IPS DF 6.9 (cell line): ENCODE measurements around the gene RRAGD.

Experiments used
- DNase-seq: peaks from one replicate; pipeline ENCODE4 v3.0.0-alpha.2; 2013; ENCODE audit warnings: low read depth, low spot score
- H3K27ac ChIP-seq: one replicate; pipeline ENCODE4 v1.5.1; 2013; ENCODE audit warnings: low read length, control low read depth
- H3K27me3 ChIP-seq: 2 replicates; pipeline ENCODE4 v1.6.1; 2013; ENCODE audit warnings: mild to moderate bottlenecking, low read length; ENCODE audit not compliant: control insufficient read depth, insufficient read depth
- H3K36me3 ChIP-seq: 2 replicates; pipeline ENCODE4 v1.6.1; 2013; ENCODE audit warnings: low read length; ENCODE audit not compliant: control insufficient read depth, insufficient read depth
- H3K4me1 ChIP-seq: 2 replicates; pipeline ENCODE4 v1.6.1; 2013; ENCODE audit warnings: low read length; ENCODE audit not compliant: control insufficient read depth, insufficient read depth
- H3K4me3 ChIP-seq: 2 replicates; pipeline ENCODE4 v1.5.1; 2013; ENCODE audit warnings: mild to moderate bottlenecking, low read length
- H3K9me3 ChIP-seq: 2 replicates; pipeline ENCODE4 v1.6.1; 2013; ENCODE audit warnings: low read length, inconsistent platforms; ENCODE audit not compliant: control insufficient read depth, insufficient read depth
- WGBS: extraction: QIAGEN DNeasy Blood & Tissue Kit; methylation state at CpG from one replicate; pipeline ENCODE4 v1.1.7; 2013; ENCODE audit warnings: mixed read lengths, missing lambda C conversion rate; ENCODE audit not compliant: insufficient read length, insufficient coverage; 5-methylcytosine and 5-hydroxymethylcytosine counted together

Gene RRAGD

GRCh38 chr6:89411145-89412070, 665 bp downstream of the RRAGD start:
- 0 out of 2 replicates have a peak, but pooled peaks cover 2% of the 10 kb centered on the region for H3K4me1 ChIP-seq
- no peaks in the 10 kb centered on the region for H3K36me3 ChIP-seq
- peak overlapping the region; percentile 80 for H3K4me3 ChIP-seq
- DNase-seq, result no peak
- H3K9me3 ChIP-seq, result no peaks in the 10 kb centered on the region
- peaks cover 7% of the 10 kb centered on the region; the same call in 1 of the 2 replicates for H3K27me3 ChIP-seq
- H3K27ac ChIP-seq, result no peak overlapping the region
- WGBS, result no CpG with 5 or more reads among the region's 93 CpGs

- DNase-seq, result no peak
- Histone ChIP-seq H3K27me3 (peaks cover 7% of the 10 kb centered on the region; the same call in 1 of the 2 replicates), H3K9me3 (no peaks in the 10 kb centered on the region), H3K4me3 (peak overlapping the region; percentile 80; the same call in 1 of the 2 replicates), H3K4me1 (peaks cover 6% of the 10 kb centered on the region), H3K36me3 (no peaks in the 10 kb centered on the region), H3K27ac (no peak overlapping the region)
- WGBS, result no CpG with 5 or more reads among the region's 4 CpGs
Measured at GRCh38 chr6:89410788-89411144, 1.3 kb downstream of the RRAGD start.

GRCh38 chr6:89410231-89410761, 1.8 kb downstream of the RRAGD start:
- peaks cover 8% of the 10 kb centered on the region for H3K4me1 ChIP-seq
- no peaks in the 10 kb centered on the region for H3K36me3 ChIP-seq
- no peak overlapping the region for H3K27ac ChIP-seq
- WGBS, result no CpG with 5 or more reads among the region's 10 CpGs
- DNase-seq, result no peak
- H3K4me3 ChIP-seq, result peak overlapping the region; percentile 32; the same call in 1 of the 2 replicates
- H3K27me3 ChIP-seq, result peaks cover 7% of the 10 kb centered on the region; the same call in 1 of the 2 replicates
- no peaks in the 10 kb centered on the region for H3K9me3 ChIP-seq

- Histone ChIP-seq H3K27me3 (peaks cover 7% of the 10 kb centered on the region; the same call in 1 of the 2 replicates), H3K27ac (no peak overlapping the region), H3K9me3 (no peaks in the 10 kb centered on the region), H3K4me3 (no peak overlapping the region), H3K4me1 (peaks cover 8% of the 10 kb centered on the region), H3K36me3 (no peaks in the 10 kb centered on the region)
- no peak for DNase-seq
- no CpG with 5 or more reads among the region's 7 CpGs for WGBS
Measured at GRCh38 chr6:89409461-89410035, 2.5 kb downstream of the RRAGD start.

GRCh38 chr6:89406141-89406540, 5.9 kb downstream of the RRAGD start:
- H3K27me3 ChIP-seq, result no peaks in the 10 kb centered on the region
- H3K36me3 ChIP-seq, result no peaks in the 10 kb centered on the region
- no peak overlapping the region for H3K27ac ChIP-seq
- H3K9me3 ChIP-seq, result no peaks in the 10 kb centered on the region
- WGBS, result no CpG with 5 or more reads among the region's 10 CpGs
- H3K4me1 ChIP-seq, result peaks cover 10% of the 10 kb centered on the region
- DNase-seq, result no peak
- H3K4me3 ChIP-seq, result no peak overlapping the region

- Histone ChIP-seq H3K27ac (no peak overlapping the region), H3K36me3 (no peaks in the 10 kb centered on the region), H3K4me1 (peaks cover 10% of the 10 kb centered on the region), H3K27me3 (no peaks in the 10 kb centered on the region), H3K9me3 (no peaks in the 10 kb centered on the region), H3K4me3 (no peak overlapping the region)
- no CpG with 5 or more reads among the region's 3 CpGs for WGBS
- no peak for DNase-seq
Measured at GRCh38 chr6:89404512-89404911, 7.6 kb downstream of the RRAGD start.

GRCh38 chr6:89402776-89403175, 9.3 kb downstream of the RRAGD start:
- WGBS, result no CpG with 5 or more reads among the region's 6 CpGs
- Histone ChIP-seq H3K4me1 (peaks cover 9% of the 10 kb centered on the region), H3K4me3 (no peak overlapping the region), H3K36me3 (no peaks in the 10 kb centered on the region), H3K9me3 (no peaks in the 10 kb centered on the region), H3K27me3 (no peaks in the 10 kb centered on the region), H3K27ac (no peak overlapping the region)
- no peak for DNase-seq

- no peaks in the 10 kb centered on the region for H3K36me3 ChIP-seq
- H3K4me1 ChIP-seq, result peaks cover 5% of the 10 kb centered on the region; the same call in 1 of the 2 replicates
- no peak overlapping the region for H3K4me3 ChIP-seq
- WGBS, result no CpG with 5 or more reads among the region's 6 CpGs
- H3K9me3 ChIP-seq, result no peaks in the 10 kb centered on the region
- no peak for DNase-seq
- H3K27me3 ChIP-seq, result no peaks in the 10 kb centered on the region
- H3K27ac ChIP-seq, result no peak overlapping the region
Measured at GRCh38 chr6:89400912-89401399, 11.1 kb downstream of the RRAGD start.

GRCh38 chr6:89400050-89400449, 12.0 kb downstream of the RRAGD start:
- H3K9me3 ChIP-seq, result no peaks in the 10 kb centered on the region
- no peak overlapping the region for H3K27ac ChIP-seq
- no peaks in the 10 kb centered on the region for H3K27me3 ChIP-seq
- no peaks in the 10 kb centered on the region for H3K36me3 ChIP-seq
- 0 out of 2 replicates have a peak, but pooled peaks cover 2% of the 10 kb centered on the region for H3K4me1 ChIP-seq
- no CpG with 5 or more reads among the region's 3 CpGs for WGBS
- DNase-seq, result no peak
- no peak overlapping the region for H3K4me3 ChIP-seq

- 0 out of 2 replicates have a peak, but pooled peaks cover 2% of the 10 kb centered on the region for H3K4me1 ChIP-seq
- no peak overlapping the region for H3K4me3 ChIP-seq
- no peak overlapping the region for H3K27ac ChIP-seq
- H3K9me3 ChIP-seq, result no peaks in the 10 kb centered on the region
- no CpG with 5 or more reads among the region's 7 CpGs for WGBS
- no peak for DNase-seq
- no peaks in the 10 kb centered on the region for H3K36me3 ChIP-seq
- H3K27me3 ChIP-seq, result no peaks in the 10 kb centered on the region
Measured at GRCh38 chr6:89398762-89399525, 13.1 kb downstream of the RRAGD start.
